ENCODE data around the gene GPR17.

Gene GPR17

GRCh38 chr2:127614731-127615130 is 31.2 kb upstream of the GPR17 start:
- peak; percentile 70 for DNase-seq (ENCODE audit: low read depth)

GRCh38 chr2:127615511-127616166 is 30.3 kb upstream of the GPR17 start:
- DNase-seq (ENCODE audit: low read depth), result peak; percentile 48

GRCh38 chr2:127618551-127619202 is 27.3 kb upstream of the GPR17 start:
- DNase-seq (ENCODE audit: low read depth), result no peak

- DNase-seq (ENCODE audit: low read depth), result no peak
These were observed 26.8 kb upstream of the GPR17 start for GRCh38 chr2:127619203-127619590.

- no peak for DNase-seq (ENCODE audit: low read depth)
These were observed 25.9 kb upstream of the GPR17 start for GRCh38 chr2:127619877-127620705.

GRCh38 chr2:127620866-127621265 is 25.1 kb upstream of the GPR17 start:
- DNase-seq (ENCODE audit: low read depth), result no peak

- no peak for DNase-seq (ENCODE audit: low read depth)
These were observed 23.9 kb upstream of the GPR17 start for GRCh38 chr2:127621981-127622431.

GRCh38 chr2:127622561-127623387 is 23.2 kb upstream of the GPR17 start:
- no peak for DNase-seq (ENCODE audit: low read depth)

- DNase-seq (ENCODE audit: low read depth), result no peak
These were observed 22.3 kb upstream of the GPR17 start for GRCh38 chr2:127623388-127624319.

- no peak for DNase-seq (ENCODE audit: low read depth)
These were observed 21.6 kb upstream of the GPR17 start for GRCh38 chr2:127624320-127624755.

- no peak for DNase-seq (ENCODE audit: low read depth)
These were observed 21.0 kb upstream of the GPR17 start for GRCh38 chr2:127624756-127625571.

GRCh38 chr2:127625572-127625951 is 20.4 kb upstream of the GPR17 start:
- no peak for DNase-seq (ENCODE audit: low read depth)

- no peak for DNase-seq (ENCODE audit: low read depth)
These were observed 19.8 kb upstream of the GPR17 start for GRCh38 chr2:127626175-127626574.

- no peak for DNase-seq (ENCODE audit: low read depth)
These were observed 18.8 kb upstream of the GPR17 start for GRCh38 chr2:127626917-127627739.

GRCh38 chr2:127627740-127628571 is 18.0 kb upstream of the GPR17 start:
- no peak for DNase-seq (ENCODE audit: low read depth)

- DNase-seq (ENCODE audit: low read depth), result no peak
These were observed 17.0 kb upstream of the GPR17 start for GRCh38 chr2:127628767-127629614.

- DNase-seq (ENCODE audit: low read depth), result no peak
These were observed 16.3 kb upstream of the GPR17 start for GRCh38 chr2:127629637-127630036.
